Measurements from ENCODE around the gene SCYL1.

SCYL1 gene

DNA sequence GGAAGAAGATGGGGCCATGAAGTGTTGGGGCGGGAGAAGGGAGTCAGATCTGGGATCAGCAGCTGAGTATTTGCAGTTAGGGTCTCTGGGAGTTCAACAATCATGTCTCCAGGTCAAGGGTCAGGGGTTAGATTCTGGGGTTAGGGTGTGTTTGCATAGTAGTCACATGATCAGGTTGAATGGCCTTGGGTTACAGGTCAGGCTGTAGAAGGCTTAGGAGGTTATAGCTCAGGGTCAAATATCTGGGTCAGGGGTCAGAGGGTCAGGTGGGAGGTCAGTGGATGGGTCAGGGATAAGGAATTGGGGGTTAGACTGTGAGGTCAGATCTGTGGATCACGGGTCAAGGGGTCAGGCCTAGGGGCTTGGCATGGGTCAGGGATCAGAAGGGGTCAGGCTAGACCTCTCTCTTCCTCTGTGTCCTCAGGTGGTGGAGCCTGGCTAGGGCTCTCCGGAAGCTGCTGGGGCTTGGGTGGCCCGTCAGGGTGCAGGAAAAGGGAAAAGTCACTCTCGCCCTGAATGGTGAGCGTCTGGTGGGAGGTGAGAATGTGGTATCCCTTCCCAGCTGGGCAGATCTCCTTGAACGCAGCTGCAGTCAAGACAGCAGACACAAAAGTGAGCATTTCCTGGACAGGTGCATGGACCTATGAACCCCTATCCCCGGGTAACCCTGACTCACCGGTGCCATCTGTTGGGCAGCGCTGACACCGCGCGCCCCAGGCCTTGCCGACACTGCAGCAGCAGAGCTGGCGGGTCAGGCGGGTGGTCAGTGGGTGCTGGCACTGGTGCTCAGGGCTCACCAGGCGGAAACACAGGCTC, 26.9 kb downstream of the SCYL1 start:
- no peak overlapping the region for H3K27ac ChIP-seq (ENCODE audit: low read depth, low read length)
- no peak overlapping the region for H3K4me3 ChIP-seq (ENCODE audit: low read depth, low read length)
- H3K27me3 ChIP-seq (ENCODE audit: control insufficient read depth, insufficient read depth, low read length), result peaks cover 49% of the 10 kb centered on the region
- peaks cover 37% of the 10 kb centered on the region for H3K4me1 ChIP-seq (ENCODE audit: control insufficient read depth, insufficient read depth, low read length)
- no peak overlapping the region for H3K9ac ChIP-seq (ENCODE audit: low read length)
- no peaks in the 10 kb centered on the region for H3K36me3 ChIP-seq (ENCODE audit: control insufficient read depth, insufficient read depth, low read length)
- H3K9me3 ChIP-seq (ENCODE audit: control insufficient read depth, insufficient read depth, low read depth, low read length), result no peaks in the 10 kb centered on the region

GRCh38 chr11:65552388-65552951, 27.6 kb downstream of the SCYL1 start:
- Histone ChIP-seq H3K36me3 (ENCODE audit: control insufficient read depth, insufficient read depth, low read length) (no peaks in the 10 kb centered on the region), H3K9ac (ENCODE audit: low read length) (no peak overlapping the region), H3K27ac (ENCODE audit: low read depth, low read length) (no peak overlapping the region), H3K9me3 (ENCODE audit: control insufficient read depth, insufficient read depth, low read depth, low read length) (no peaks in the 10 kb centered on the region), H3K4me1 (ENCODE audit: control insufficient read depth, insufficient read depth, low read length) (peaks cover 41% of the 10 kb centered on the region), H3K4me3 (ENCODE audit: low read depth, low read length) (no peak overlapping the region), H3K27me3 (ENCODE audit: control insufficient read depth, insufficient read depth, low read length) (peaks cover 48% of the 10 kb centered on the region)

- Histone ChIP-seq H3K9me3 (ENCODE audit: control insufficient read depth, insufficient read depth, low read depth, low read length) (no peaks in the 10 kb centered on the region), H3K4me3 (ENCODE audit: low read depth, low read length) (peak overlapping the region; percentile 53), H3K36me3 (ENCODE audit: control insufficient read depth, insufficient read depth, low read length) (no peaks in the 10 kb centered on the region), H3K4me1 (ENCODE audit: control insufficient read depth, insufficient read depth, low read length) (peaks cover 41% of the 10 kb centered on the region), H3K27me3 (ENCODE audit: control insufficient read depth, insufficient read depth, low read length) (peaks cover 39% of the 10 kb centered on the region), H3K9ac (ENCODE audit: low read length) (no peak overlapping the region), H3K27ac (ENCODE audit: low read depth, low read length) (no peak overlapping the region)
Measured at GRCh38 chr11:65553301-65554001, 28.6 kb downstream of the SCYL1 start.

DNA sequence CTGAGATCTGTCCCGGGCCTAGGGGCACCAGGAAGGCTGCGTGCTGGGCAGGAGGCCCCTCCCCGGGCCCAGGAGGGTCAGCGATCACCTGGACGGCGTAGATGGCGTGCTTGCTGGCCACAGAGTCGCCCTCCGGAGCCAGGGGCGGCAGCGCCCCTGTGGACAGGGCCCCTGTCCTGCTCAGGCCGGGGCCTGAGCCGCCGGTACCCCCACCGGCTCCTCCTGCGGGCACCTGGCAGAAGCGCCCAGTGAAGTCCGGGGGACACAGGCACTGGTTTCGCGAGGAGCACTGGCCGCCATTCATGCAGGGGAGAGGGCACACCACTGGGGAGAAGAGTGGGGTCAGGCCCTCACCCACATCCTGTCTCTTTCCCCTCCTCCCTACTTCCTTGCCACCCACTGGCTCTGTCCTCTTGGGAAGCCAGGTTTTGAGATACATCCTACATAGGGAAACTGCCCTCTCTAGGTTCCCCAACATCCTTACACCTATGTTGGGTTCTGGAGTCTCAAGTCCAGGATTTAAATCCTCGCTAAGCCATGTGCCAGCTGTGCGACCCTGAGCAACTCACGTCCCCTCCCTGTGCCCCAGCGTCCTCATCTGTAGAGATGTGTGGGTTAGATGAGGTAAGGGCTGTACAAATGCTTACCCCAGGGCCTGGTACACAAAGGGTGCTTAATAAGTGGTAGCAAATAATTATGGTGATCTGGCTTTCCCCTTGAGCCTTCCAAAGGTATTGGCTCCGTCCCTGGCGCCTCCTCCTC, 29.4 kb downstream of the SCYL1 start:
- Histone ChIP-seq H3K4me1 (ENCODE audit: control insufficient read depth, insufficient read depth, low read length) (peaks cover 49% of the 10 kb centered on the region), H3K27ac (ENCODE audit: low read depth, low read length) (no peak overlapping the region), H3K9ac (ENCODE audit: low read length) (no peak overlapping the region), H3K36me3 (ENCODE audit: control insufficient read depth, insufficient read depth, low read length) (no peaks in the 10 kb centered on the region), H3K27me3 (ENCODE audit: control insufficient read depth, insufficient read depth, low read length) (peaks cover 35% of the 10 kb centered on the region), H3K4me3 (ENCODE audit: low read depth, low read length) (peak overlapping the region; percentile 53), H3K9me3 (ENCODE audit: control insufficient read depth, insufficient read depth, low read depth, low read length) (no peaks in the 10 kb centered on the region)

GRCh38 chr11:65554842-65555430, 30.1 kb downstream of the SCYL1 start:
- H3K27ac ChIP-seq (ENCODE audit: low read depth, low read length), result no peak overlapping the region
- no peak overlapping the region for H3K9ac ChIP-seq (ENCODE audit: low read length)
- peaks cover 56% of the 10 kb centered on the region for H3K4me1 ChIP-seq (ENCODE audit: control insufficient read depth, insufficient read depth, low read length)
- H3K27me3 ChIP-seq (ENCODE audit: control insufficient read depth, insufficient read depth, low read length), result peaks cover 32% of the 10 kb centered on the region
- H3K4me3 ChIP-seq (ENCODE audit: low read depth, low read length), result no peak overlapping the region
- no peaks in the 10 kb centered on the region for H3K36me3 ChIP-seq (ENCODE audit: control insufficient read depth, insufficient read depth, low read length)
- H3K9me3 ChIP-seq (ENCODE audit: control insufficient read depth, insufficient read depth, low read depth, low read length), result no peaks in the 10 kb centered on the region

DNA sequence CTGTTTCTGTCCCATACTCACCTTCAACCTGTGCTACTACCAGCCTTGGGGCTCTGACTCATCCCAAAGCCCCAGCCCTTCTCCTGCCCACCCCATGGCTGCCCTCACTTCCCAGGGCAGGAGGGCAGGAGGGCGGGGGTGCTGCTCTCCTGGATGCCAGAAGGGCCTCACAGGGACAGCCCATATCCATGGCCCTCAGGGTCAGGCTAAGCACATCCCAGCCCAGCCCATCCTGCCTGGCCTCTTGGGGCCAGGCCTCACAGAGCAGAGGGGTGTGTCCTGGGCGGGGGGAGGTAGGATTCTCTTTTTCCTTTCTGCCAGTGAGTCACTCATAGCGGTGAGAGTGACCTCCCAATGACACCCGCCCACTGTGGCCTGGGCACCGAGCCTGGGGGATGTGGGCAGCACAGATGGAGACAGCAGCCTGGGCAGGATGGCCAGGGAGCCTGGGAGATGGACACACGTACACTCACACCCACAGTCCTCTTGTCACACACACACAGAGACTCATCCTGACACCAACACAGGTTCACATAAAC, 30.9 kb downstream of the SCYL1 start:
- H3K36me3 ChIP-seq (ENCODE audit: control insufficient read depth, insufficient read depth, low read length), result no peaks in the 10 kb centered on the region
- no peak overlapping the region for H3K27ac ChIP-seq (ENCODE audit: low read depth, low read length)
- H3K27me3 ChIP-seq (ENCODE audit: control insufficient read depth, insufficient read depth, low read length), result peaks cover 31% of the 10 kb centered on the region
- no peak overlapping the region for H3K4me3 ChIP-seq (ENCODE audit: low read depth, low read length)
- no peak overlapping the region for H3K9ac ChIP-seq (ENCODE audit: low read length)
- H3K9me3 ChIP-seq (ENCODE audit: control insufficient read depth, insufficient read depth, low read depth, low read length), result no peaks in the 10 kb centered on the region
- H3K4me1 ChIP-seq (ENCODE audit: control insufficient read depth, insufficient read depth, low read length), result peaks cover 64% of the 10 kb centered on the region

DNA sequence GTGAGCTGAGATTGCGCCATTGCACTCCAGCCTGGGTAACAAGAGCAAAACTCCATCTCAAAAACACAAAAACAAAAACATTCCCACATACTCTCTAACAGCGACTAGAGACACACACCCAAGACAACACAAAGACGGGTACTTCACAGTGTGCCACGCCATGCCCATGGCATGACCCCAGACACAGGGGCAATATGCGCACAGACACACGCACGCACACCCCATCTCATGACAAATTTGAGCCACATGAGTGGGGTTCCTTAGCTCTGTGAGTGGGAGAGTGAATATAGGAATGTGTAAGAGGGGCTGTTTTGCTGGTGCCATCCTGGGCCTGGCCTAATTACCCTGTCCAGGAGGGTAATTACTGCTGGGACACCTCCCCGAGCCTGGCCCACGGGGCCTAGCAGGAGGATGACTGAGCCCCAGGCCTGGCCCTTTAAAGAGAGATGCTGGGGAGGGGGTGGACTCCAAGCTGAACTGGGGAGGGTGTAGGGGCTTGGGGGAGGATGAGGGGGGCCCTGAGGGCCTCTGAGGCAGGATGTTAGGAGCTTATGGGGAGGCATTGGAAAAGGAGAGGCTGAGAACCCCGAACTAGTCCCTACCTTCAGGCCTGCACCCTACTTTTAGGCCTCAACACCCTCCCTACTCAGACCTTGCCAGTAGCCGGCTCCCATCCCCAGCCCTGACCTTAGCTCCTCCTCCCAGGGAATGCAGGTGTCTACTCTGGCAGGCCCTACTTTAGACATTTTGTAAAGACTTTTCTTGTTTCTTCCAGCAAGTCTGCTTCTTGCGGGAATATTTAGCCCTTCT, 31.8 kb downstream of the SCYL1 start:
- Histone ChIP-seq H3K9me3 (ENCODE audit: control insufficient read depth, insufficient read depth, low read depth, low read length) (no peaks in the 10 kb centered on the region), H3K9ac (ENCODE audit: low read length) (no peak overlapping the region), H3K4me3 (ENCODE audit: low read depth, low read length) (no peak overlapping the region), H3K36me3 (ENCODE audit: control insufficient read depth, insufficient read depth, low read length) (no peaks in the 10 kb centered on the region), H3K27me3 (ENCODE audit: control insufficient read depth, insufficient read depth, low read length) (peaks cover 27% of the 10 kb centered on the region), H3K27ac (ENCODE audit: low read depth, low read length) (no peak overlapping the region), H3K4me1 (ENCODE audit: control insufficient read depth, insufficient read depth, low read length) (peaks cover 64% of the 10 kb centered on the region)

GRCh38 chr11:65557280-65558001, 32.6 kb downstream of the SCYL1 start:
- Histone ChIP-seq H3K9ac (ENCODE audit: low read length) (no peak overlapping the region), H3K9me3 (ENCODE audit: control insufficient read depth, insufficient read depth, low read depth, low read length) (no peaks in the 10 kb centered on the region), H3K27ac (ENCODE audit: low read depth, low read length) (no peak overlapping the region), H3K4me1 (ENCODE audit: control insufficient read depth, insufficient read depth, low read length) (peaks cover 61% of the 10 kb centered on the region), H3K36me3 (ENCODE audit: control insufficient read depth, insufficient read depth, low read length) (no peaks in the 10 kb centered on the region), H3K4me3 (ENCODE audit: low read depth, low read length) (peak overlapping the region; percentile 52), H3K27me3 (ENCODE audit: control insufficient read depth, insufficient read depth, low read length) (peaks cover 27% of the 10 kb centered on the region)

DNA sequence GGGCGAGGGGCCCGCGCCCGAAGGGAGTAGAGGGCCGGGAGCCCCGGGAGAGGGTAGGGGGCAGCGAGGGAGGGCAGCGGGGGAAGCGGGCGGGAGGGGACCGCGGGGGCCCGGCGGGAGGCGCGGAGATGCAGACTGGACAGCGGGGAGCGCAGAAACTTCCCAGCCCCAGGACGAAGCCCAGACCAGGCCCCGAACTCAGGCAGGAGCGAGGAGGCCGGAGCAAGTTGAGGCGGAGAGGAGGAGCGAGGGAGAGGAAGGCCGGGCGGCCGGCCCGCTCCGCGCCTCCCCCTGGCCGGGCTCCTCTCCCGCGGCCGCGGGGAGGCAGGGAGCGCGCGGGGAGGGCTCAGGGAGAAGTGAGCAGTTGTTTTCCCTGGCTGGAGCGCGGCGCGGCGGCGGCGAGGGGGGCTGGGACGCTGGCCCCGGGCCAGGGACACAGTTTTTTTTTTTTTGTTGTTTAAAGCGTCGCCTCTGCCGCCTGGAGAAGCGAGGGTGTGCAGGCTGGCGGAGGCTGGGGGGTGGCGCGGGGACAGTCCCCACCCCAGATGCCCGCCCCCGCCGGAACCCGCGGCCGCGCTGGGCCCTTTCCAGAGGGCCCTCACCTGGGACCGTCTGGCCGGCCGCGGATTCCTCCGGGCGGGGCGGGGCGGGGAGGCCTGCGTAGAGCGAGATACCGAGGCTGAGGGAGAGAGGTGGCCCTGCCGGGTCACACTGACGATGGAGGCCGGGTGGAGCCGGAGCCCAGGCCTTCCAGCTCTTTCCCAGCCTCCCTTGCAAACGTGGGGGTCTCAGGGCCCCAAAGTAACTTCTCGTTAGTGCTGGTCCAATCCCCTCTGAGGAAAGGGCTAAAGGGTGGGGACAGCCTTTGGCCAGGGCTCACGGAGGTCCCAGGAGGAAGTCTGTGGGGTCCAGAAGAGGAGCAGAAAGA, 33.4 kb downstream of the SCYL1 start, which contains the start of gene LTBP3:
Gene LTBP3, minus strand, starts transcription at position 358 of the 928 bp plus-strand sequence. CDS start 400 bp downstream, outside the sequence.
- H3K9me3 ChIP-seq (ENCODE audit: control insufficient read depth, insufficient read depth, low read depth, low read length), result no peaks in the 10 kb centered on the region
- H3K27ac ChIP-seq (ENCODE audit: low read depth, low read length), result peak within 1 kb of the TSS; percentile 28; the same call in 1 of the 2 replicates
- no peaks in the 10 kb centered on the region for H3K36me3 ChIP-seq (ENCODE audit: control insufficient read depth, insufficient read depth, low read length)
- H3K27me3 ChIP-seq (ENCODE audit: control insufficient read depth, insufficient read depth, low read length), result peaks cover 27% of the 10 kb centered on the region
- H3K9ac ChIP-seq (ENCODE audit: low read length), result peak within 1 kb of the TSS; percentile 69
- peak within 1 kb of the TSS; percentile 63 for H3K4me3 ChIP-seq (ENCODE audit: low read depth, low read length)
- peaks cover 58% of the 10 kb centered on the region for H3K4me1 ChIP-seq (ENCODE audit: control insufficient read depth, insufficient read depth, low read length)
